GM12878 (cell line): ENCODE results near the gene FOXP1.

Experiments
- ATF2 ChIP-seq: IDR thresholded peaks from 2 replicates; pipeline ENCODE4 v1.6.1; 2012; ENCODE audit warnings: low read length, inconsistent platforms
- CBFB ChIP-seq: IDR thresholded peaks from 2 replicates; pipeline ENCODE4 v1.6.1; 2016; ENCODE audit warnings: antibody characterized with exemption, low read depth
- CBX5 ChIP-seq: sonication (generic); IDR thresholded peaks from 2 replicates; pipeline ENCODE4 v1.6.1; 2016; ENCODE audit warnings: low read depth, moderate library complexity, mild to moderate bottlenecking, inconsistent platforms
- MTA3 ChIP-seq: IDR thresholded peaks from 2 replicates; pipeline ENCODE4 v1.6.1; 2012; ENCODE audit warnings: low read length, inconsistent platforms, borderline replicate concordance
- NR2C1 ChIP-seq: fragments of 450-650 bp; IDR thresholded peaks from 2 replicates; pipeline ENCODE4 v1.6.1; 2017; ENCODE audit warnings: antibody characterized with exemption, mild to moderate bottlenecking, moderate library complexity
- POLR2A ChIP-seq: IDR thresholded peaks from 2 replicates; pipeline ENCODE4 v1.6.1; 2011; ENCODE audit warnings: low read depth, mild to moderate bottlenecking, low read length
- RBBP5 ChIP-seq: fragments of 200-600 bp; sonication (generic); conservative IDR thresholded peaks from 2 replicates; pipeline ENCODE4 v1.6.1; 2016
- TCF12 ChIP-seq: IDR thresholded peaks from 2 replicates; pipeline ENCODE4 v1.6.1; 2011; ENCODE audit warnings: low read depth, mild to moderate bottlenecking, low read length
- TF ChIP-seq, protein P1 (sequence below), 3 experiments: IDR thresholded peaks in 2 of 3; conservative IDR thresholded peaks in 1 of 3; 2 replicates each; pipeline ENCODE4 v1.5.1; 2011; ENCODE audit warnings: low read depth in 3 of 3, low read length in 3 of 3, mild to moderate bottlenecking in 3 of 3, control low read depth in 2 of 3, moderate library complexity in 2 of 3, inconsistent platforms in 1 of 3, mixed read lengths in 1 of 3; ENCODE audit not compliant: control insufficient read depth in 2 of 3, insufficient read depth in 1 of 3; ENCODE audit errors: extremely low read depth in 1 of 3
- TF ChIP-seq, protein P2 (sequence below): IDR thresholded peaks from 2 replicates; pipeline ENCODE4 v1.6.1; 2011; ENCODE audit warnings: low read depth, mild to moderate bottlenecking, low read length, moderate library complexity, borderline replicate concordance; ENCODE audit errors: extremely low read depth

- TF ChIP-seq ATF2 = no peak
- TF ChIP-seq RBBP5 = no peak
- no peak for TF ChIP-seq POLR2A
- TF ChIP-seq TCF12 = no peak
- TF ChIP-seq, protein P1, sequence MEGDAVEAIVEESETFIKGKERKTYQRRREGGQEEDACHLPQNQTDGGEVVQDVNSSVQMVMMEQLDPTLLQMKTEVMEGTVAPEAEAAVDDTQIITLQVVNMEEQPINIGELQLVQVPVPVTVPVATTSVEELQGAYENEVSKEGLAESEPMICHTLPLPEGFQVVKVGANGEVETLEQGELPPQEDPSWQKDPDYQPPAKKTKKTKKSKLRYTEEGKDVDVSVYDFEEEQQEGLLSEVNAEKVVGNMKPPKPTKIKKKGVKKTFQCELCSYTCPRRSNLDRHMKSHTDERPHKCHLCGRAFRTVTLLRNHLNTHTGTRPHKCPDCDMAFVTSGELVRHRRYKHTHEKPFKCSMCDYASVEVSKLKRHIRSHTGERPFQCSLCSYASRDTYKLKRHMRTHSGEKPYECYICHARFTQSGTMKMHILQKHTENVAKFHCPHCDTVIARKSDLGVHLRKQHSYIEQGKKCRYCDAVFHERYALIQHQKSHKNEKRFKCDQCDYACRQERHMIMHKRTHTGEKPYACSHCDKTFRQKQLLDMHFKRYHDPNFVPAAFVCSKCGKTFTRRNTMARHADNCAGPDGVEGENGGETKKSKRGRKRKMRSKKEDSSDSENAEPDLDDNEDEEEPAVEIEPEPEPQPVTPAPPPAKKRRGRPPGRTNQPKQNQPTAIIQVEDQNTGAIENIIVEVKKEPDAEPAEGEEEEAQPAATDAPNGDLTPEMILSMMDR (IDR thresholded peaks at IDR 0.05 in 2 of 3, conservative IDR thresholded peaks at IDR 0.05 in 1 of 3; ENCODE audit: control insufficient read depth in 2 of 3, extremely low read depth in 1 of 3, insufficient read depth in 1 of 3, low read depth in 3 of 3, low read length in 3 of 3) = no peak
- TF ChIP-seq, protein P2, sequence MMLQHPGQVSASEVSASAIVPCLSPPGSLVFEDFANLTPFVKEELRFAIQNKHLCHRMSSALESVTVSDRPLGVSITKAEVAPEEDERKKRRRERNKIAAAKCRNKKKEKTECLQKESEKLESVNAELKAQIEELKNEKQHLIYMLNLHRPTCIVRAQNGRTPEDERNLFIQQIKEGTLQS = no peak
- TF ChIP-seq NR2C1 = no peak
- TF ChIP-seq MTA3 = no peak
- no peak for TF ChIP-seq CBX5
- no peak for TF ChIP-seq CBFB
Measured at GRCh38 chr3:71064956-71065763, 518.4 kb downstream of the FOXP1 start.
